HG02884 (cell line): ENCODE measurements around the gene DGKB.
"Not testable (repeated sequence)": the region's sequence is repeated elsewhere in the genome, so short reads cannot be mapped to it uniquely, and the experiment has no call there.

Source experiments
- ATAC-seq: cut with Tn5 transposase; IDR thresholded peaks from one replicate; pipeline ENCODE4 v1.9.1; 2021; ENCODE audit warnings: mild to moderate bottlenecking, moderate library complexity; ENCODE audit not compliant: unreplicated experiment

The DGKB gene

DNA sequence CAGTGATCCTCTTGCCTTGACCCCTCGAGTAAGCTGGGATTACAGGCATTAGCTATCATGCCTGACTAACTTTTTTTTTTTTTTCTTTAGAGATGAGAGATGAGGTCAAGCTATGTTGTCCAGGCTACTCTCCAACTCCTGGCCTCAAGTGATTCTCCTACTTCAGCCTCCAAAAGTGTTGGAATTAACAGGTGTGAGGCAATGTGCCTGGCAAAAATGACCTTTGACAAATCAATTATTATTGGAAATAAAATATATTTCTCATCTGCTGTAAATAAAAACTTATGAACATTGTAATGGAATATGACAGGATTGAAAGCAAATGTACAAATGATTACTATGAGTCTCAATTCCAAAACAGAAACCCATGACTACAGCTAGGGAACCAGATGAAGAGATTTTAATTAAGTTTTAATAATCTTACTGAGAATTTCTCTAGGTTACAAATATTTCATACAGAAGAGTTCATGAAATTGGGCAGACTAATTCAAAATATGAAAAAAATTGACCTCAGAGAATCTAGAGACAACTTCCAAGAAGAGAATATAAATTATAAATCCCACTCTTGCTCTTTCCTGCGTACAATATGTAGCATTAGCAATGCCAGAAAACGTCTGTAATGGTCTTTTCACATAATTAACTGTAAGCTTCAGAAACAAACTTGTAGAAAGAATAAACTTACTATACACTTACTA lies 414.7 kb downstream of the DGKB start:
- no peak for ATAC-seq

DNA sequence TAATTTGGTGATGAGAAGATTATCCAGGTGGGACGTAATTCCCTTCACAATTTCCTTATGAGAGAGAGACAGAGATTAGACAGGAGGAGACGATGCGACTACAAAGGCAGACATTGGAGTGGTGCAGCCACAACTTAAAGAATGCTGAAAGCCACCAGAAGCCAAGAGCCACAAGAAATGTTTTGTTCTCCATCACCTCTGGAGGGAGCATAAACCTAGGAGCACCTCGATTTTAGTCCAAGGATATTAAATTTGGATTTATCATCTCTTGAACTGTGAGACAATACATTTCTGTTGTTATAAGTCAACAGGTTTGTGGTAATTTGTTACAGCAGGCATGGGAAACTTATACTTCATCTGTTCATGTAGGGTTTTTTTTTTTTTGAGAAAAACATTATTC lies 418.9 kb downstream of the DGKB start:
- ATAC-seq, result no peak

DNA sequence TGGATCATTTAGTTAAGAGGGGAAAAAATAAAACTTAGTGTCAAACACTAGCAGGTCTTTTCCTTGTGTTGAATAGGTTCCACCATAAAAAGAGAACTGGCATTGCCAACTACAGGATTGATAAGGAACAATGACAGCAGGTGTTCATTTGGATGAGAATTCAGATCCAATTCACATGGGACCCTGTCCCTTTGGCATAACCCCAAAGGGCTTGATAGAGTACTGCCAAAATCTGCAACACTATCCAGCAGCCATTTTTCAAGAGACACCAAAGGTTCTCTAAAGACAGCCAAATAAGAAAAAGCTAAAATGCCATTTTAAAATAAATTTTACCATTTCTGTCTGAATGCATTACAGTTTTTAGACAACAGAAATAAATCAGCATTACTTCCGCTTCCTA lies 422.3 kb downstream of the DGKB start:
- ATAC-seq, result no peak

DNA sequence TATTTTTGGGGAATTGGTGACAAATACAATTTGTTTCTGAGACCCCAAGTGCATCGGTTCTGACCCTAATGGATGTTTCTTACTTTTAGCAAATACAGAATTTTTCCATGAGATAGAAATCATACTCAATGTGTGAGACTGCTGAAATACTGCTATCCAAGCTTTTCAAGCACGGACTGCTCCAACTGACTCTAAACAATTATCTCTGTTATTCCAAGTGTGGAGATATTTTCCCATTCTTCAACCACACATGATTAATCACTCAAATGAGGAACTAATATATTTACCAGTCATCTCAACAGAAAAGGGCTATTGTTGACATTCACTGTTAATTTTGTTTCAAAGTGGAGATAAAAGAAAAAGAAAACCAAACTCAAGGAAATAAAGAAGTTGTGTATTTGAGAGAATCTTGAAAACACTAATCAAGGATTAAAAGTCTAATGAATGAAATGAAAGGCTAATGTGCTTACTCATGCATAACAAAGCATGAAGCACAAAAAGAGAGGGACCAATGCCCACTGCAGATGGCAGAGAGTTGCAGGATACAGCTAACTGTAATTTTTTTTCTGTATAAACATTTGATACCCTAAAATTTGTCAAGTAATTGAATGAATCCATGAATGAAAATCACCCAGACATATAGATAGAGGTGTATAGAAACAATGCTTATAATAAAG lies 423.6 kb downstream of the DGKB start:
- ATAC-seq, result no peak

DNA sequence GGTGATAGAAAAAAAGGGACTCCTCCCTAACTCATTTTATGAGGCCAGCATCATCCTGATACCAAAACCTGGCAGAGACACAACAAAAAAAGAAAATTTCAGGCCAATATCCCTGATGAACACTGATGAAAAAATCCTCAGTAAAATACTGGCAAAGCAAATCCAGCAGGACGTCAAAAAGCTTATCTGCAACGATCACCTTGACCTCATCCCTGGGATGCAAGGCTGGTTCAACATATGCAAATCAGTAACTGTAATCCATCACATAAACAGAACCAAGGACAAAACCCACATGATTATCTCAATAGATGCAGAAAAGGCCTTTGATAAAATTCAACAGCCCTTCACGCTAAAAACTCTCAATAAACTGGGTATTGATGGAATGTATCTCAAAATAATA lies 440.8 kb downstream of the DGKB start:
- not testable (repeated sequence) for ATAC-seq

DNA sequence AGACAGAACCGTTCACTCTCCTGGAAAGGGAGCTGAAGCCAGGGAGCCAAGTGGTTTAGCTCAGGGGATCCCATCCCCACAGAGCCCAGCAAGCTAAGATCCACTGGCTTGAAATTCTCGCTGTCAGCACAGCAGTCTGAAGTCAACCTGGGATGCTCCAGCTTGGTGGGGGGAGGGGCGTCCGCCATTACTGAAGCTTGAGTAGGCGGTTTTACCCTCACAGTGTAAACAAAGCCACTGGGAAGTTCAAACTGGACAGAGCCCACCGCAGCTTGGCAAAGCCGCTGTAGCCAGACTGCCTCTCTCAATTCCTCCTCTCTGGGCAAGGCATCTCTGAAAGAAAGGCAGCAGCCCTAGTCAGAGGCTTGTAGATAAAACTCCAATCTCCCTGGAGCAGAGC lies 443.7 kb downstream of the DGKB start:
- not testable (repeated sequence) for ATAC-seq

DNA sequence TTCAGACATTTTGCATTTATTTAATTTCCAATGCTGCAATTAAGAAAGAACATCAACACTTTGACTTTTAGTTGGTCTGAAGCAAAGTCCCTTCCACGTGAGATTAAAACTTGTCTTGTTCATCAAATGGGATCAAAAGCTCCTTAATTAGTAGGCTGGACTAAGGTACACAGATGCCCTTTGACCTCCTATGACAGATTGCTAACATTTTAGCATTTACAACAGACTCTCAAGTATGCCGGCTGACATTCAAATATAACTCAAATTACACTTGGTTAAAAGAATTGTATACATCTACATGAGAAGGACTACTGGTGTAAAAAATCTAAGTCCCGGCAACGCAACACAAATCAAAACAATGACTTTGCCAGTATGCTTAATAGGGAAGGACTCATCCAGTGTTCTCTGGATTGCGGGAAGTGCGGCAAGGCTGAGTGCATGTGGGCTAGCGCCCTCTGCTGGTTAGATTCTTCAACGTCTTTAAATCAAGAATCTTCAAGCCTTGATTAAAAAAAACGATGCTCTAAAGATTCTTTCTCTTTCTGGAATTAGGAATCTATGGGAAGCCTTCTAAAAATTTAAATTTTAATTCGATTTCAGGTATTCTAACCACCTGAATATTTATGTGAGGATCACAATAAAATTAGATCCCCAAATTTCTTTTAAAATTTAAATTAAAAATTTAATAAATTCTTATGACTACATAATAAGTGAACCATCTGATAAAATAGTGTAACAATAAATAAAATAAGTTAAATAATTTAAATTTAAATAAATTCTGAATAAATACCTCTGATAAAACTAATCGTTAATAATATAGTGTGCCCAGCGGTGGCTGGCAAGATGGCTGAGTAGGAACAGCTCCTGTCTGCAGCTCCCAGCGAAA lies 444.7 kb downstream of the DGKB start:
- ATAC-seq, result peak; percentile 78

DNA sequence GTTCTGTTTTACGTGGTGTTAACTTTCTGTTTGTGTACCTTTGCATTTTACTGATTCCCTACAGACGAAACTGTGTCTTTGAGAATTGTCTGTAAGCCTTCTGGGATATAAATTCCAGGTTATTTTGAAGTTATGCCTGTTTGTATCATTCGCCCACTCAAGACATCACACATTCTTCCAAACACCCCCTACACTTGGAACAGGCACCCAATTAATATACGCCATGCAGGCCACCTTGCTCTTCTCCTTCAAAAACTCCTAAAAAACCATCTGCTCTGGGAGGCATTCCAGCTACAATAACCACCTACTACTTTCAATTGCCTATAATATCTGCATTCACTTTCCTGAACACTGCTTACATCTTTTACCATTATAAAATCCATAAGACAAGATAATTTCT lies 453.3 kb downstream of the DGKB start:
- ATAC-seq, result no peak

DNA sequence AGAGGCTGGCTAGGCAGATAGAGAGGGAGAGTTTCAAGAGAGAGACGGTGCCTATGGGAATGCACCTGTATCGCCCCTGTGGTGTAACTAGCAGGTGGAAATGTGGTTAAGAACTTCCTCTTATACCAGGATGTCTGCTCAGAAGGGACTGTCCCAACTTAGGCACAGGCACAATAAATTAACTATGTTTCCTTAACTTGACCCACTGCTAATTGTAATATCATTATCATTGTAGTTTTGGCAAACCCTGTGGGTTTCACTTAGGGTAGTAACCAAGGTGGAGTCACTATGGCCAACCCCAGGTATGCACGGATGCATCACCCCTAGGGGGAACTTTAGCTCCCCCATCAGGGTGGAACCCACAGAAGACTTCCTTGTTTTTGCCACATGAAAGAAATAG lies 455.7 kb downstream of the DGKB start:
- ATAC-seq, result peak; percentile 56

DNA sequence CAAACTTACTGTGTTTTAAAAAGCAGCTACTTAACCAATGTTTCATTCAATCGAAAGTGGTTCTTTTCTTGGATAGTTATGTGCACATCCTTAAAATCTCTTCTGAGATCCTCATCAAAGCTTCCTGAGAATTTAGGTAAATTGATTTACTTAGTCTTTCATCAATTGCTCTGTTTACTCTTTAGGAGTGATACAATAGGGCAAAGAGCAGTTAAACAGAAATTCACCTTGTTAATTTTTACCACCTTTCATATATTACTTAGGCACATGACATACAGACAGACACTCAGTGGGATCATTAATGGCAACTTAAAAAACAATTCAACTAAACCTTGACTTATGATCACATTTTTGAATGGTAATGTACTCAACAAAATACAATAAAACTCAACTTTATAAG lies 456.3 kb downstream of the DGKB start:
- no peak for ATAC-seq

DNA sequence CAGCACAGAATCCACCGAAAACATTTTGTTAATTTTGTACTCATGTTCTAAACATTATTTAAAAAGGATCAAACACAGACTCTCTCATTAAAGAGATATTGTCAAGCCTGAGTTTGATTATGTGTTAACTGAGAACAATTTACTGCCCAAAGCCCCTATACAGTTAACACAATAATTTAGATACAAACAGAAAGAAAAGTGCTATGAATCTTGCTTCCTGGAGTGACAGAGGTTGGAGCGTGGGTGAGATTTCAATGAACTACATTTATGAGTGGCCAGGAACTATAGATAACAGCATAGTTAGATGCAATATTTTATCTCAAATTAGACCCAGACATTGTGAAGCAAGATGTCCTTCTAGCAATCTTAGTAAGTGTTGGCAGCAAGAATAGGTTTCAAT lies 464.2 kb downstream of the DGKB start:
- no peak for ATAC-seq

DNA sequence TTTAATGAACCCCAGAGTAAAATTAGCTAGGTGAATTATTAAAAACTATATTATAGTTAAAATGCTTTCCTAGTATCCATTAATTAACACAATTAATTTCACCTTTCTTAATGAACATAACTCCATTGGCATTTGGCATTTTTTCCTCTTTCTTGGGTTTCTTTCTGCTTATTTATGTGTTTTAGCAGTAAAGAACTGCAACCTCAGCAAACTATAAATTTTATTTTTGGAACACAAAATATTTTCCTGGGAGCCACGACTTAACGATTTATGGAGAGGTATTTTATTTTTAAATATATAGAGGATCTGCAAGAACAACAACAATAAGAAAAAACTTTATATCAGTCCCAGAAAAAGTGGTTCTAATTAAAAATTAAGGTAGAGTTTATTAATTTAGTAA lies 465.7 kb downstream of the DGKB start:
- ATAC-seq, result no peak

DNA sequence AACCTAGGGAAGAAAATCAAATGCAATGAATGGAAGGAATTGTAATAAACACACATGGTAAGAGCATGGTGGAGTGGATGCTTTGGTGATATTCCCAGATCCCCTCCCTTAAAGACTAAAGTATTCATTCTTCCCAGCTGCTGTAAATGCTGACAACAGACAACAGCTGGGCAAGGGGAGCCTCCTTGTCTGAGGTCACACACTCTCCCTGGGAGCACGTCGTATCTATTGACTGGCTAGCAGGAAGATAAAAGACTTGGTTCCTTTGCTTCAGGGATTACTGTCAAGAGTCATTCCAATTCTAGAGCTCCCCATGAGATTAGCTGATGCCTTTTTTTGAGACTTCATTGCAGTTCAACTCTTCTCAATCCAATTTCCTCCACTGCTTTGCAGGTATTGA lies 469.6 kb downstream of the DGKB start:
- no peak for ATAC-seq

DNA sequence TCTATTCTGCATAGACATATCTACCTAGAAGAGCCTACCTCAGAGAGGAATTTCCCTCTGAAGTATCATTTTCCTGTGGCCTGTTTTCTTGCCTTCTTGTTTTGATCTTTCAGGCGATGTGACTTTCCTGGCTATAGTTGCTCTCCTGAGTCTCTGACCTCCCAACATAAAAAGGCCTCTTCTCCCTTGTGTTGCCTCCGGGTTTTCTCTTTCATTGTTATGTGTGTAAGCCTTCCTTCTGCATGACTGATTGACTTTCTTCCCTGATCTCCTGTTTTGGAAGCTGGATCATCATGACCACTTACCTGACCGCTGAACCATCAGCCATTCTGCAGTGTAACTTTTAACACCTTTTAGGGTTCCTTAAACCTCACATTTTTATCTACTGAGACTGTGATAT lies 471.6 kb downstream of the DGKB start:
- no peak for ATAC-seq

DNA sequence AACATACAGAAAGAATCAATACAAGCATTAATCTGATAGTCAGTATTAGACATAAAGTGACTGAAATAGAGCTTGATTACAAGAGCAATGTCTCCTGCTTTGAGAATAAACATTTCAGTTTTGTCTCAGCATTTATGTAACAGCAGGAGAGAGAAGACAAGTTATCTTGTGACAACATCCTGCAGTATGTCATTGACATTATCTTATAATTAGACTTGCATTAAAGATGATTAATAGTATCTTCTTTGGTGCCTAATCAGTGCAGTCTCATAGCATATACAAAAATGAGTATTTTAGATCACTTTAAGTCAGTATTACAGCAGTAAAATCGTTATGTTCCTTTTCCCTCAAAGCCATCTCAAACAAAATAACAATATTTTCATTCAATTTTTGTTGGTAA lies 477.0 kb downstream of the DGKB start:
- ATAC-seq, result no peak

DNA sequence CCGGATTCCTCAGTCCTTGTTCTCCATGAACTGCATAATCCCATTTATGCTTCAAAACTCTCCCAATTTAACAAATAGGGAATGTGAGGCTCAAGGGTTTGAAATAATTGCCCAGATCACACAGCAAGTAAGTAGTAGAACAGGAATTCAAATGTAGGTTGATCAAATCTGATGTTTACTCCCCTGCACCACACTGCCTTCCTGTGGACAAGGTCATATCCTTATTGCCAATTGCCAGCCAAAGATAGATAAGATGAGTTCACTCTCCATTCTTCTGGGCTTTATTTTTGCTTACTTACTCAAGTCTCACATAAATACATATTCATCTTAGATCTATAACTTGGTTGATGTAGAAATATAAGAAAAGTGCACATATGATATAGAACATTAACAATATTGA lies 477.9 kb downstream of the DGKB start:
- ATAC-seq, result no peak

DNA sequence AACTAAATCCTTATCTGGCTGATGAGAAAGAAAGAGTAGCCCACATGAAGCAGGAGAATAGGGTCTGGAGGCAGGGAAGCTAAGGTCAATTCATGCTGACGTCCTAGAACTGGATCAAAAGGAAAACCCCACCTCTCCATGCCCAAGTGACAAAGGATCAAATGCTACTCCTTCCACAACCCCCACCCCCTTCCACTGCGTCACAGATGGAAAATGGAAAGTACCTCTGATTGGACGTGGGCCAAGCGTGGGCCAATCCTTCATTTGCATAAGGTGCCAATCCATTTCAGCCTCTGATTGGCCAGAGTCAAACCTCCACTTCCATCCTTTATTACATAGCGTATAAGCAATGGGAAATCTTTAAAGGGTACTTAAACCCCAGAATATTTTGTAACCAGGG lies 481.8 kb downstream of the DGKB start:
- no peak for ATAC-seq

DNA sequence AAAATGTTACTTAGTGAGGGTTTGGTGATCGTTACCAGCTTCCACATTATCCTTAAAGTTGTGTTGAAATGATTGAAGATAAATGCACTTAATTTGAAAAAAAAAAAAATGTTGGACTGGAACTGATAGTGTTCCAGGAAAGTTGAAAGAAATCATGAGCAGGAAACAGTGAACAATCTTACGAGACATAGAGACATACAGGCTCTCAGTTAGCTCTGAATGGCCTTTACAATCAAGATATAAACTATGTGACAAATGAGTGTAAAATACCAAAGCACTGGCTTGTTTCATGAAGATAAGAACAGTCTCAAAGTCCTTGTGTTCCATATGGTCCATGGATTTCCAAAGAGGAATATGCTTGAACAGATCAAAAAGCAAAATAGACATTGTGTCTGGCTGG lies 483.0 kb downstream of the DGKB start:
- ATAC-seq, result no peak

DNA sequence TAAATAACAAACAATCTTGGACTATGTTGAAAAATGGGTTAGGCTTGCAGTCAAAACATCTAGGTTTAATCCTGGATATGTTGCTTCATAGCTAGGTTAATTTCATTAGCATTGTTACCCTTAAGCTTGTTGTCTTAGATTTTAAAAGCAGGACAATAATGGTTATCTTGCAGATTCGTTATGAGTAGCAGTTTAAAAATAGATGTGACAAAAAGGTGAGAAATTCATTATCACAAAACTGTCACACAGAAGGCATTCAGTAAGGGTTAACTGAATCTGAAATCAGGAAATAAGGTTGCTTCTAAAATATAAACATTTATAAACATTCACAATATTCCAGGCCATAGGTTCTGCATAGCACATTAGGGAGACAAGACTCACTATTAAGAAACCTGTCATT lies 483.9 kb downstream of the DGKB start:
- no peak for ATAC-seq

DNA sequence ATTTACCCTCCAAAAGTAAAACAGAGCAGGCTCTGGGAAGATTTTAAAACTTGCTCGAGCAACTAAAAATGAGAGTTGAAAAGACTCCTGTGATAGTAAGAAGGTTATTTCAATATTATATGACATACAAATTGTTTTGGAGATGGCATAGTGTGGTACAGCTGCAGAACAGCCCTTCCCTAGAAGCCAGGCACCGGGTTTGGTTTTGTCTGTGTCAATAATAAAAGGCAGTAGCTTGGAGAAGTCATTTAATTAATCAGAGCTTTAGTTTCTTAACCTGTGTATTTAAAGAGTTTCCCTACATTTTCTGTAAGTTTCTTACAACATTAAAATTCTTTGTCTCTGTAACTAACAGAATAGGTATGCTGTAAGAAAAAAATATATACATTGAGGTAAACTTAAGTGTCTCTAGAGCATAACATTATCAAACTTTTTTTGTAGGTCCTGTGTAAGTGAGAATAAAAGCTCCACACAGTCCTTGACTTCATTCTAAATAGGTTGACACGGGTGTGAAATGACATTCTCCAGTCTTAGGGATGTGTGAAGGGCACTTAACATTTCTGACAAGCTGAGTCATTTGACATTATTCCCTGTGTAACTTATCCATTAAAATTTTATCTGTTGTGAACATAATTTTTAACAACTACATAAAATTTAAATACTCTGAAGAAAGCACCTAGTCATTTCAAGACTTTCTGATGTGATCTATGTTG lies 488.1 kb downstream of the DGKB start:
- ATAC-seq, result no peak
